ENCODE measurements around the gene LAX1.
"Not testable (repeated sequence)": the region's sequence is repeated elsewhere in the genome, so short reads cannot be mapped to it uniquely, and the experiment has no call there.

Gene LAX1

GRCh38 chr1:203760506-203760905, 4.5 kb upstream of the LAX1 start:
- H3K4me3 ChIP-seq (ENCODE audit: low read depth, low read length): no peak overlapping the region
- TF ChIP-seq, protein P1, sequence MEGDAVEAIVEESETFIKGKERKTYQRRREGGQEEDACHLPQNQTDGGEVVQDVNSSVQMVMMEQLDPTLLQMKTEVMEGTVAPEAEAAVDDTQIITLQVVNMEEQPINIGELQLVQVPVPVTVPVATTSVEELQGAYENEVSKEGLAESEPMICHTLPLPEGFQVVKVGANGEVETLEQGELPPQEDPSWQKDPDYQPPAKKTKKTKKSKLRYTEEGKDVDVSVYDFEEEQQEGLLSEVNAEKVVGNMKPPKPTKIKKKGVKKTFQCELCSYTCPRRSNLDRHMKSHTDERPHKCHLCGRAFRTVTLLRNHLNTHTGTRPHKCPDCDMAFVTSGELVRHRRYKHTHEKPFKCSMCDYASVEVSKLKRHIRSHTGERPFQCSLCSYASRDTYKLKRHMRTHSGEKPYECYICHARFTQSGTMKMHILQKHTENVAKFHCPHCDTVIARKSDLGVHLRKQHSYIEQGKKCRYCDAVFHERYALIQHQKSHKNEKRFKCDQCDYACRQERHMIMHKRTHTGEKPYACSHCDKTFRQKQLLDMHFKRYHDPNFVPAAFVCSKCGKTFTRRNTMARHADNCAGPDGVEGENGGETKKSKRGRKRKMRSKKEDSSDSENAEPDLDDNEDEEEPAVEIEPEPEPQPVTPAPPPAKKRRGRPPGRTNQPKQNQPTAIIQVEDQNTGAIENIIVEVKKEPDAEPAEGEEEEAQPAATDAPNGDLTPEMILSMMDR (IDR thresholded peaks at IDR 0.05; ENCODE audit: low read depth, low read length): no peak

GRCh38 chr1:203761958-203762357, 3.0 kb upstream of the LAX1 start:
- H3K4me3 ChIP-seq (ENCODE audit: low read depth, low read length): not testable (repeated sequence)

DNA sequence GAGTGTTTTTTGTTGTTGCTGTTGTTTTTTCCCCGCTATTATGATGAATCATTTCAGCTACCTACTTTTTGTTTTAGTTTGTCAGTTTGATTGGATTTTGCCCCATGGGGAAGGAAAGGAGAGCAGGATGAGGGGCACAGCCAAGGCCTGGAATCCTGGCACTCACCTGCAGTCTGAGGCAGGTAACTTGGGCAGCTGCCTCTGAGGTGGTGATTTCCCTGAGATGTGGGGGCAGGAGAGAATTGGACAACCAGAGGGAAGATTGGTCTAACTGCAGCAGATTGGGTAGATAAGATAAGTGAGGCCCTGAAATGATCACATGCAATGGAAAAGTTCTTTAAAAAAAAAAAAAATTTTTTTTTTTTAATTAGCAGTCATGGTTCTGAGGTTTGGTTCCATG, 1.5 kb upstream of the LAX1 start:
- TF ChIP-seq, protein P1 (IDR thresholded peaks at IDR 0.05; ENCODE audit: low read depth, low read length): no peak
- no peak overlapping the region for H3K4me3 ChIP-seq (ENCODE audit: low read depth, low read length)

GRCh38 chr1:203764105-203765028, 616 bp upstream of the LAX1 start:
- H3K4me3 ChIP-seq (ENCODE audit: low read depth, low read length): no peak overlapping the region
- TF ChIP-seq, protein P1 (IDR thresholded peaks at IDR 0.05; ENCODE audit: low read depth, low read length): no peak

GRCh38 chr1:203768256-203768655, 3.3 kb downstream of the LAX1 start:
- TF ChIP-seq, protein P1 (IDR thresholded peaks at IDR 0.05; ENCODE audit: low read depth, low read length): no peak
- no peak overlapping the region for H3K4me3 ChIP-seq (ENCODE audit: low read depth, low read length)

GRCh38 chr1:203769505-203770343, 4.7 kb downstream of the LAX1 start:
- TF ChIP-seq, protein P1 (IDR thresholded peaks at IDR 0.05; ENCODE audit: low read depth, low read length): no peak
- H3K4me3 ChIP-seq (ENCODE audit: low read depth, low read length): no peak overlapping the region

DNA sequence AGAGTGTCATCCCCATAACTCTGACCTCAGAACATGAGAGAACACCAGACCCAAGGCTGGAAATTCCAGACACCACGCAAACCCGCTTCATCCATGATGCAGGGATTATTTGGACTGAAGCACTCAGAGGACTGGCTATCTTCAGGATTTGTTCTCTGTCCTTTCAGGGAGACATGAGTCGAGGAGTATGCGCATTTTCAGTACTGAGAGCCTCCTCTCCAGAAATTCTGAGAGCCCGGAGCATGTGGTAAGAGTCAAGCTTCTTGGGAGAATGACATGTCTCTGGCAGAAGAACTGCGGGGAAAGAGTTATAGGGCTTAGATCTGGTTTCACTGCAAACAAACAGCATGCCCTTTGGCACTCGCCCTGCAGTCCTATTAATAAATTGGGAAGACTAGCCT, 6.9 kb downstream of the LAX1 start:
- TF ChIP-seq, protein P1 (IDR thresholded peaks at IDR 0.05; ENCODE audit: low read depth, low read length): no peak
- no peak overlapping the region for H3K4me3 ChIP-seq (ENCODE audit: low read depth, low read length)

Data from WI38 (cell line).